ENCODE measurements around the gene MBD3.

- TF ChIP-seq POLR2A (IDR thresholded peaks at IDR 0.05; ENCODE audit: extremely low read depth, insufficient read length): no peak
- no peak for TF ChIP-seq CTCF (IDR thresholded peaks at IDR 0.05; ENCODE audit: low read depth, low read length)
These were observed 25.4 kb downstream of the MBD3 start for GRCh38 chr19:1567116-1567847.

Data from NB4 (cell line).